Adrenal gland (tissue), 5 donors: ENCODE measurements around the gene SPINT2.

Source experiments
- POLR2A ChIP-seq, 2 donors: fragments of 450-650 bp; IDR thresholded peaks; one replicate each; pipeline ENCODE4 v1.6.1; 2017; ENCODE audit warnings: antibody characterized with exemption in 2 of 2, mild to moderate bottlenecking in 2 of 2, moderate library complexity in 1 of 2
- TF ChIP-seq, protein P1 (sequence below), 6 experiments: fragments of 450-650 bp in 4 of 6; fragments of 200-600 bp in 2 of 6; sonication (generic) in 1 of 6; IDR thresholded peaks; 1 replicate in 5 of 6; 2 replicates in 1 of 6; pipeline versions ENCODE4 v1.5.1 to v1.8.0; 2016 to 2021; ENCODE audit warnings: antibody characterized with exemption in 6 of 6, mild to moderate bottlenecking in 2 of 6, moderate library complexity in 1 of 6
- donor health status: DM: no; HTN: no; CAD: no.

DNA sequence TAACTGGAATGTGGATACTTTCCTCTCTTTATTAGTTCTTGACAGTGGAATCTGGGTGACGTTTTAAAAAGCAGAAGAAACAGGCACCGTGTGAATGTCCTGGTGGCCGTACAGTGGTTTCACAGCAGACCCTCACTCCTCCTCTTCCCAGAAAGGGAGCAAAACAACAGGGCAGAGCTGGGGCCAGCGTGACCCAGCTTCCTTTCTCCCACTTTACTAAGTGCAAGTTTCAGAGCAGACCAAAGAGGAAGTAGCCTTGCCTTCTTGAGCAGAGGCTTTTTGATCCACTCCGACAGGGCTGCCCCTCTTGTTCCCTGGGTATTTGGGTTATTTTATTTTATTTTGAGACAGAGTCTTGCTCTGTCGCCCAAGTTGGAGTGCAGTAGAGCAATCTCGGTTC lies 20.0 kb downstream of the SPINT2 start:
- TF ChIP-seq, protein P1, sequence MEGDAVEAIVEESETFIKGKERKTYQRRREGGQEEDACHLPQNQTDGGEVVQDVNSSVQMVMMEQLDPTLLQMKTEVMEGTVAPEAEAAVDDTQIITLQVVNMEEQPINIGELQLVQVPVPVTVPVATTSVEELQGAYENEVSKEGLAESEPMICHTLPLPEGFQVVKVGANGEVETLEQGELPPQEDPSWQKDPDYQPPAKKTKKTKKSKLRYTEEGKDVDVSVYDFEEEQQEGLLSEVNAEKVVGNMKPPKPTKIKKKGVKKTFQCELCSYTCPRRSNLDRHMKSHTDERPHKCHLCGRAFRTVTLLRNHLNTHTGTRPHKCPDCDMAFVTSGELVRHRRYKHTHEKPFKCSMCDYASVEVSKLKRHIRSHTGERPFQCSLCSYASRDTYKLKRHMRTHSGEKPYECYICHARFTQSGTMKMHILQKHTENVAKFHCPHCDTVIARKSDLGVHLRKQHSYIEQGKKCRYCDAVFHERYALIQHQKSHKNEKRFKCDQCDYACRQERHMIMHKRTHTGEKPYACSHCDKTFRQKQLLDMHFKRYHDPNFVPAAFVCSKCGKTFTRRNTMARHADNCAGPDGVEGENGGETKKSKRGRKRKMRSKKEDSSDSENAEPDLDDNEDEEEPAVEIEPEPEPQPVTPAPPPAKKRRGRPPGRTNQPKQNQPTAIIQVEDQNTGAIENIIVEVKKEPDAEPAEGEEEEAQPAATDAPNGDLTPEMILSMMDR (IDR thresholded peaks at IDR 0.05), result no peak
- no peak for TF ChIP-seq POLR2A (IDR thresholded peaks at IDR 0.05)
